ENCODE results near the gene CMTM1.

CMTM1 gene

GRCh38 chr16:66538910-66539309 is 27.3 kb upstream of the CMTM1 start:
- no peak for DNase-seq (ENCODE audit: low read depth, low spot score)

DNA sequence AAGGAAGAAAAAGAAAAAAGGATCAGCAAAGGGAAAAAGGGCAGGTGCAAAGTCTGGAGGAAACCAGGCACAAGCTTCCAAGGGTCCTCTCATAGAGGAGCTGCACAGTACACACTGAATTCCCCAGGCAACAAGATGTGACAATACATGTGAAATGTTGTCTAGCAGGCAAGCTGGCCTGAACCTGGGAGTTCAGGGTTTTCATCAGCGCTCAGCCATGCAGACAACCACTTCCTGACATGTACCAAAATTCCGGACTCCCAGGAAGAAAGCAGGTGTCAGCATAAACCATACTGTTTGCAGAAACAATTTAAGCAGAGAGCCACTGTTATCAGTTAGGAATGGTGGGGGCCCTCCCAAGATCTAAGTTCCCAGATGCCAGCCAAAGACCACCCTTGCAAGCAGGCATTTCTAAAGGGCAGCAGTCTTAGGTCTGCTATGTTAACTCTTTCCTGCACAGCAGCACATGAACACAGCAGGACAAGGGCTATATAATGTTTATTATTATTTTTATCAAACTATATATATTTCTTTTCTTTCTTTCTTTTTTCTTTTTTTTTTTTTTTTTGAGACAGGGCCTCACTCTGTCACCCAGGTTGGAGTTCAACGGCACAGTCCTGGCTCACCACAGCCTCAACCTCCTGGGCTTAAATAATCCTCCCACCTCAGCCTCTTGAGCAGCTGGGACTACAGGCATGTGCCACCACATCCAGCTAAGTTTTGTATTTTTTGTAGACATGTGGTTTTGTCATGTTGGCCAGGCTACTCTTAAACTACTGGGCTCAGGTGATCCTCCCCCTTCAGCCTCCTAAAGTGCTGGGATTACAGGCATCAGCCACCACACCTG is 26.4 kb upstream of the CMTM1 start:
- DNase-seq (ENCODE audit: low read depth, low spot score) = peak; percentile 60

- no peak for DNase-seq (ENCODE audit: low read depth, low spot score)
Observed at GRCh38 chr16:66541388-66542355, 24.6 kb upstream of the CMTM1 start.

DNA sequence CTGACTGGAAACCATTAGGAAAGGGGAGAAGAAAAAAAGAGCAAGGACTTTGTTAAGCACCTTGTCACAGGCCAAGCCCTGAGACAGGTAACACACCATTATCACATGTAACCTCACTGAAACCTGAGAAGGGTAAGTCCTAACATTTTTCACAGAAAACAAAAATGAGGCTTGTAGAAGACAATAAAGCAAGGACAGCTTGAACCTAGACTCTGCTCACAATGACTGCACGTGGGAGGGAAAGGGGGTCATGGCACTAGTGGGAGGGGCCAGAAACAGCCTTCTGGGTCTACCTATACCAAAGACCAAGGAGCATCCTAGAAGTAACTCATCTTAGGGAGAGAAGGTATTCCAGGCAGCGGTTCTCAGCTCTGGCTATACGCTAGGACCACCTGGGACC is 23.8 kb upstream of the CMTM1 start:
- no peak for DNase-seq (ENCODE audit: low read depth, low spot score)

DNA sequence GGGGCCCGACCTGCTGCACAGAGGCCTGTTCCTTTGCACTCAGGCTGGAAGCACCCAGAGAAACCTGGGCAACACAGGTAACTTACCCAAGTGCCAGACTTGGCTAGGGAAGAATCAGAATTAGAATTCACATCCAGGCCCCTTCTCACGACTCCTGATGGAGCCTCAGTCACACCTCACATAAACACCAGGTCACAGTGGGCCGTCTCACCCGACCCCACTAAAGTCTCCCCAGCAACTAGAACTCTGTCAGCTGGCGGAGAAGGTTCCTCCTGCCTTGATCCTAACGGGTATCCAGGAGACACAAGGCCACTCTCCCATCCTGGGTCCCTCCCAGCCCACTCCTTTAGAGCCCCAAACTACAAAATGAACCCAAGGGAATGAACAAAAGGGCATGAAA is 22.7 kb upstream of the CMTM1 start:
- DNase-seq (ENCODE audit: low read depth, low spot score) = no peak

DNA sequence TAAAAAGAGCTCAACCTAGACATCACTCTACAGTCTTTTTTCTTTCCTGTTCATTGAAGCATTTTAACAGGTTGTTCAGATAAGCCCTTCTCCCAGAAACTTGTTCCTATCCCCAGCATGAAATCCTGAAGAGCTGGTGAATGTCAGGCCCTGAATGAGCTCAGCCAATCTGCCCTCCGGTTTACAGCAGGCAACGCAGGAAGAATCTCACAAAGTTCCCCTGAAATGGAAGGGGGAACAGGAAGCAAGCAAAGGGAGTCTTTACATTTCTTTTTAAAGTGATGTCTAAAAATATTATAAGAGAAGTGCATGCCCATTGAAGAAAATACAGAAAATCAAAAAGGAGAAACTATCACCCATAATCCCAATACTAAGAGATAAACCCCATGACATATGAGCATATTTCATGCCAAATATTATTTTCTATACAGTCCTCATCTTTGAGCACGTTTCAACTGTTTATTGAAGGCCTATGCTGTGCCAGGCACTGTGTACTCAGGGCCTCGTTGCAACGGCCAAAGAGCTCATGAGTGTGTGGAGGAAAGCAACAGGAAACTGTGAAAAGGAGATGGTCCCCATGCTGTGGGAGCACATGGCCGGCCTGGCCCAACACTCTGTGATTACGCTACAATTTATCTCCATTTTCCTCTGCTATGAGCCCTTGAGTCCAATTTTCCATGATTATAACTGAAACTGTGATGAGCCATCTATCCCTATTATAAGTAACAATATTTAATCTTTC is 22.1 kb upstream of the CMTM1 start:
- DNase-seq (ENCODE audit: low read depth, low spot score) = no peak

DNA sequence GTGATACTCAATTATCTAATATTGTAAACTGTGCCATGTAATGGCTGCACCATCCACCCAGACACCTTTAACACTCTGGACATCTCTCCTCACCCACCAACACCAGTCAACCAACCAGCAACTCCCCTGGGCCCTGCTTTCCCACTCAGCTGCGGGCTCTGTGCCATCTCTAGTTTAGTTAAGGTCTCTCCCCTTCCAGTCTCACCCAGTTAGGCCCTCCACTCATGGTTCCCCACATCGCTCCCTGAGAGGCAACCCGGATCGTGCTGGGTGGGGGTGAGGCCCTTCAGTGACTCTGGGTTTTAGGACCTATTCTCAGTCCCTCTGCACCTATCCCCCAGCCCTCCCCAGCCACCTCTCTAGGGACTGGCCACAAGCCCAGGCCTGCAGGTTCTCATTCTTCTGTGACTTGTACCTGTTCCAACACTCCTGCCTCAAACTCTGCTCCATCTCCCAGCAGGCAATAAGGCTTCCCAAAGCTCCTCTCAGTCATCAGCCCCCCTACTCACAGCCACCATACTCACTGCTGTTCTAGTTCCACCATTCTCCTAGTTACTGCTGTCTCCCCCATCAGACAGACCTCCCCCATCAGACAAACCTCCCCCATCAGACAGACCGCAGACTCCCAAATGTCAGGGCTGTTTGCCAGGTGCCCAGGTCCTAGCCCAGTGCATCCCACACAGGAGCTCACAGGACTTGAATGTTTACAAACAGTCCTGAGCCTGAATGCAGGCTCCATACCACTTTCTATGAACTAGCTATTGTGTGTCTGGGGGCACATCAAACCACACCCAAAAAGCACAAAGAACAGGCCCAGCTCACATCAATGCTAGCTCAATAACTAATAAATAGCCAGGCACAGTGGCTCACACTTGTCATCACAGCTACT is 18.9 kb upstream of the CMTM1 start:
- DNase-seq (ENCODE audit: low read depth, low spot score) = no peak

DNA sequence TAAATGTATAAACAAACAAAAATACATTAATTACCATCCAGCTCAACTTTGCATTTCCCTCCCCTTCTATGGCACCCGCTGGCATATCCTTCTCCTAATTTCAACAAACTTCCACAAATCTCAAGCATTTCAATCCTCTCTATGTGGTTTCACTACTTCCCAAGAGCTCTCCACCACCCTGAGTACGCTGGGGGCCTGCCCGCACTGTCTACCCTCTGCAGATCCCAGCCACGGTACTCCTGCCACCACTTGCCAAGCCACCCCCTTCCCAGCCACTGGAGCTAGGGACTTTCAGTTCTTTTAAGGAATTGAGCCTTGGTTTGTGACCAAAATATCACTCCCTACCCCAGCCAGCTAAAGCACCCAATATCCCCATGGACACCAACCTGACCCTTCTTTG is 18.2 kb upstream of the CMTM1 start:
- DNase-seq (ENCODE audit: low read depth, low spot score) = no peak

DNA sequence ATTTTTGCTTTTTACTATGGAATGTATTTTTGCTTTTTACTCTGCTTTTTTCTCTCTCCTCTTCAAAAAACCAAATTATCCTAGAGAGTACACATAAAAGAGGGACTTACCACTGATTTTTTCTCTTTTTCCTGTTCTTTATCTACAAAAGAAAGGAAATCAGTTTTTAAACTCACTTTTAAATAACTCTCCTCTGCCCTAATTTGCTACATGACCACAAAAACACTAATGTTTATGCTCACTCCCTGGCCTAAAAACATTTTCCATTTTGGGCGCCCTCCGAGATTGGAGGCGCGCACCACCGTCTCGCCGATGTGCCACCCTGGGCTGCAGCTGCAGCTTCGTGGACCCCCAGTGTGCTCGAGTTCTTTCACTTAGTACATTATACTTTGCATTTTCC is 17.4 kb upstream of the CMTM1 start:
- DNase-seq (ENCODE audit: low read depth, low spot score) = no peak

DNA sequence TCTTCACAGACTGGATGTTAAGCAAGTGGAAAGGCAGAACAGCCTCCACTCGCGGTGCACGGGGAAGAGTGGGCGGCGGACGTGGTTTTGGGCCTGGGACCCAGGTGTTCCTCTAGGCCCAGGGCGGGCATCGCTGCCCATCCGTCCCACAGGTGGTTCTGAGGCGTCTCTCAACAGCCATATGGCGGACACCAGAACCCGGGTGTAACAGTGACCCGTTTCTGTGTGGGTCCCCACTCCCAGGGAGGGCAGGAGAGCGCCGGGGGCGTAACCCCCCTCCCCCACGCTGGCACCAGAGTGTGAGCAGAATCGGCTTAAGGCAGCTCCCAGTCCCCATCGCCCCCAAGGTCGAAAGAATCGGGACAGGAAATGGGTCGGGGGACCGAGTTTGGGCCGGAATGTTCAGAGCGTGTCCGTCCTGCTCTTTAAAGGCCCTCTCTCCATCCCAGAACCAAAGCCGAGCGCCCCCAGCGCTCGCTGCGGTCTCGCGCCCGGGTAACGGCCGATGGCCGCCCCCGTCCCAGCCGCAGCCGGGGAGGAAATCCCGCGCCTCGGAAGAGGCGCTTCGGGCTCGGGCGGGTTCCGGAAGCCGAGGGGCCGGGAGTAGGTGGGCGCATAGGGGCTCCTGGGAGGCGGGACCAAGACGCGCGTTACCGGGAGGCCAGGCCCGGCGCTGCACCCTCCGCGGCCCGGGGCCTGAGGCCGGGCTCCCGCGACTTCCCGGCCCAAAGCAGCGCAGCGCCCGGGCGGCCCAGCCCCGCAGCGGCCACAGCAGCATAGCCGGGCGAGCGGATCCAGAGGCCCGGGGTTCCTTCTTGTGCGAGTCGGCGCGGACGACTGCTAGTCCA is 16.7 kb upstream of the CMTM1 start, which contains the start of gene TK2:
Gene TK2, minus strand, starts transcription at position 839 of the 848 bp plus-strand sequence. Its CDS starts 61 bp downstream, at position 778.
- peak; percentile 88 for DNase-seq (ENCODE audit: low read depth, low spot score)

- no peak for DNase-seq (ENCODE audit: low read depth, low spot score)
Observed at GRCh38 chr16:66551348-66551759, 14.9 kb upstream of the CMTM1 start.

DNA sequence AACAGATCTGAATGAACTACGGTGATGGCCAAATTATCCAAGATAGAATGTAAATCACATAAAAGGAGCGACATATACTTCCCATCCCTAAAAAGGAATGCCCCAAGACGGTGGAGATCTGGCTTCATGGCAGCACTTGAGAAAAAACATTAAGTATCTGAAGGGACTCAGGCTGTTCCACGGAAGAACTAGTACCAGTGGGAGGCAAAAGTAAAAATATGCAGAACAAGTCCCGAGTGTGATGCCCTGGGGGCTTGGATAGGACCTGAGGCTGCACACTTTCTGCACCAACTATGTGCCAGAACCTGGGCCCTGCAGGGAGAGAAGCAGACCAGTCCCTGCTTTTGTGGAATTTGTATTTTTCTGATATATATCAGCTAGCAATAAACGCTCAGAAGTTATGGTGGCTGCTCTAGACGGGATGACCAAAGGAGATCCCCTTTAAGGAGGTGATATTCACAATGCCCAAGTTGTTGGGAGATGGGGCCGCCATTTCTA is 14.4 kb upstream of the CMTM1 start:
- DNase-seq (ENCODE audit: low read depth, low spot score) = no peak

GRCh38 chr16:66552286-66553177 is 13.7 kb upstream of the CMTM1 start, which contains the start of gene CKLF:
TSS of gene CKLF (plus strand) at chr16:66552576. CDS start at chr16:66552716, 140 bp downstream.
- peak; percentile 97 for DNase-seq (ENCODE audit: low read depth, low spot score)

DNA sequence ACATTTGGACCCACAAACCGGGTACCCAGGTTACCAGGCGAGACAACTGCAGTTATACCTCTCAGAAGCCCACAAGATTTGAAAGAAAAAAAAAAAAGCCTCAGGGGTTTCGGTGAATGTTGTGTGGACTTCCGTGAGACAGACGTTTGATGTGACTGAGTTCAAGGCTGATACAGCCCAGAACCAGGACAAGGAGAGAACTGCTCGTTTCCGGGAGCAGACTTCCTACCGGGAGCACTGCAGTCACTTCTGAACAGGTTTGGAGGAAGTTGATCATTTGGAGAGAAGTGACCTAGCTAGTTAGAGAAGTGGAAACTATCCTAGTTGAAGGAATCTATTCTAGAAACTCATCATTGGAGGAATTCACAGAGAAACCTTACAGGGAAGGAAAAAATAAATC is 13.0 kb upstream of the CMTM1 start:
- no peak for DNase-seq (ENCODE audit: low read depth, low spot score)

DNA sequence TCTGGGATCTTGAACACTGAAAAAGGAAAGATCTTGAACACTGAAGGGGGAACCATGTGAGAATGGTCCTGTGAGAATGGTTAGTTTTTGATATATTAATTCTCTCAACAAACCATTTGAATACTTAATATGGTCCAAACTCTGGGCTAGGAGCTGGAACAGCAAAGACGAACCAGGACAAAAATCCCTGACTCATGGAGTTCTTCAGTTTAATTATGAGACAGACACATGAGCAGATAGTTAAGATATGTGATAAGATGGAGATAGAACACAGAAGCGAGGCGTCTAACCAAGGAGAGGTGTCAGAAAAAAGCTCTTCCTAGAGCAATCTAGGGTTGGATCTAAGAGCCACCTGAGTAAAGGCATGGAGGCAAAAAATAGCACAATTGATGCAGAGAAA is 12.2 kb upstream of the CMTM1 start:
- DNase-seq (ENCODE audit: low read depth, low spot score) = no peak

DNA sequence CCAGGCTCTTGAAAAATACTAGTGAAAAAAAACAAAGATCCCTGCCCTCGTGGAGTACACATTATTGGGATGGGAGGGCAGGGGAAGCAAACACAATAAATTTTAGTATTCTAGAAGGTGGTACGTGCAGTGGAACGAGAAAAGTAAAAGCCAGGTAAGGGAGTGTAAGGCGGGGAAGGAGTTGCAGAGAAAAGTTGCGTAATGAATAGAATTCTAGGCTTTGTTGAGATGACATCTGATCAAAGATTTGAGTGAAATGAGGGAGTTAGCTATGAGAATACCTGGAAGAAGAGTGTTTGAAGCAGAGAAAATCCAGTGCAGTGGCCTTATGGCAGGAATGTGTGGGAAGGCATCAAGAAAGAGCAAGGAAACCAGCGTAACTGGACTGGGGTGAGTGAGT is 11.7 kb upstream of the CMTM1 start:
- no peak for DNase-seq (ENCODE audit: low read depth, low spot score)

GRCh38 chr16:66560107-66560506 is 6.1 kb upstream of the CMTM1 start:
- no peak for DNase-seq (ENCODE audit: low read depth, low spot score)

DNA sequence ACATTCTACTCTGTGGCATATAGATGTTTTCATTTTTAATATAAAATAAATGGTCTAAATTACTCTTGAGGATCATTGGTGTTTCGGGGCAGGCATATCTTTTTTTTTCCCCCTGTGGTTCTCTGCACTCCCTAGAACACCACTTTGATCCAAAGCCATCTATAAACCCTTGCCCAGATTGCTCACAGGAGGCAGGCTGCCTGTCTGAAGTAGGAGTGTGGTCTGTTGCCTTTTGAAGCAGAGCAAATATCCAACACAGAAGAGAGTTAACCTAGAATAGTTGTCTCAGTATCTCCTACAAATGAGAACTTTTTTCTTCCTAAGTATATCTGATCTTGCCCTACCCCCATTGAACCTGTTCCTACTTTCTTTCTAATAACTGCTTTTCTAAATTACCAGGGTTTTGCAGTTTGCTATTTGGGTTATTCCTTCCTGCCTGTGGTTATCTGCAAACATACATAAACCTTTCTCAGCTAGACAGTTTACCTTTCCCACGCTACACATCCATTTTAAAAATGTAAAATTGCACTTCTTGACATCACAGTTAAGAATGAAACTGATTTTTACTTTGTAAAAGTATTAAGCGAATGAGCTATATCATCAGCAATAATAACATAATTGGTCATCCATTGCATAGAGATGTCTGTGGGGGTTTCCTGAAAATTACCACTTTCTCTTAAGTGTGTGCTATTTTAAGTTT is 4.7 kb upstream of the CMTM1 start:
- no peak for DNase-seq (ENCODE audit: low read depth, low spot score)
